ENCODE data around the gene SLC40A1. TPM values are rescaled to one million over a fixed set of nuclear protein-coding genes. Genes with fewer than 3 reads are reported as not detected.

Gene SLC40A1
- total RNA-seq, 1 experiment from 2014 or later: 0.87 TPM

DNA sequence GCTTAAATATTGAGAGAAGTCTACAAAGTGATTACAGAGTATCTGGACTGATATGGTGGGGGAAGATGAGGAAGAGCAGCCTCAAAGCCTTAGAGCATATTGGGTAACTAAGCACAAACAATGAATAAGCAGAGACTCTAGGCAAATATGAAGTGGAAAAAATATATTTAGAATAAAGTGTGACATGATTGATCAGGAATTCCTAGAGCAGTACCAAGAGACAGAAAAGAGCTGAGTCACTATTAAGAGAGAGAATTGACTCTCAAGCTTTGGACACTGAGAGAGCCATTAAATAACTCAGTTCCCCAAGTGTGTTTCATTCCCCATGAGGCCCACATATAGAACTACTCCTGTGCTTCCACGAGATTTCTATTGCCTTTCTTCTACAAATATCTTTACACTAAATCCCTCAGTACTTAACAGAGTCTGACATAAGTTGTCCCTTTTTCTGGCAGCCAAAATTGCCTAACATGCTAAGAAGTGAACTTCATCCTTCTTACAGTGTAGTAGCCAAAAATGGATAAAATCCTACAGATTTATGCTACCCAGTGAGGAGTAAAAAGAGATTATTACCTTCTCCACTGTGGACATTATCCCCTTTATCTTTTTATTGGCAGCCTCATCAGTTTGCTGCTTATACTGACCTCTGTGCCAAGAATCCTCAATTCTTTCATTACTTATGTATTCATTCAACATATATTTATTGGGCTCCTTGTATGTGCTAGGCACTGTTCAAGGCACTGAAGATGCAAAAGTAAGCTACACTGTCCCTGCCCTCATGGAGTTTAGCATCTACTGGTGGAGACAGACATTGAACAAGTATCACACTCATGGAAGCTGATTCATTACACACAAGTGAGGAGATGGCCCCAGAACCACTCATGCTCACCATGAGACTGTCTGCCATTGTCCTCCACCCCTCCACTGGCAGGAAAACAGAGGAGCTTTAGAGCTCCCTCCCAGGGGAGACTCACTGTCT lies 45.4 kb downstream of the SLC40A1 start:
- Histone ChIP-seq H3K4me1 (replicated peaks) (no peaks in the 10 kb centered on the region), H3K27ac (no peak overlapping the region), H3K36me3 (no peaks in the 10 kb centered on the region), H3K9me3 (replicated peaks) (no peaks in the 10 kb centered on the region), H3K4me3 (no peak overlapping the region), H3K27me3 (replicated peaks) (0 out of 2 replicates have a peak, but pooled peaks cover 2% of the 10 kb centered on the region)
- DNase-seq (ENCODE audit: low read depth in 1 of 2, low spot score in 2 of 2): no peak

DNA sequence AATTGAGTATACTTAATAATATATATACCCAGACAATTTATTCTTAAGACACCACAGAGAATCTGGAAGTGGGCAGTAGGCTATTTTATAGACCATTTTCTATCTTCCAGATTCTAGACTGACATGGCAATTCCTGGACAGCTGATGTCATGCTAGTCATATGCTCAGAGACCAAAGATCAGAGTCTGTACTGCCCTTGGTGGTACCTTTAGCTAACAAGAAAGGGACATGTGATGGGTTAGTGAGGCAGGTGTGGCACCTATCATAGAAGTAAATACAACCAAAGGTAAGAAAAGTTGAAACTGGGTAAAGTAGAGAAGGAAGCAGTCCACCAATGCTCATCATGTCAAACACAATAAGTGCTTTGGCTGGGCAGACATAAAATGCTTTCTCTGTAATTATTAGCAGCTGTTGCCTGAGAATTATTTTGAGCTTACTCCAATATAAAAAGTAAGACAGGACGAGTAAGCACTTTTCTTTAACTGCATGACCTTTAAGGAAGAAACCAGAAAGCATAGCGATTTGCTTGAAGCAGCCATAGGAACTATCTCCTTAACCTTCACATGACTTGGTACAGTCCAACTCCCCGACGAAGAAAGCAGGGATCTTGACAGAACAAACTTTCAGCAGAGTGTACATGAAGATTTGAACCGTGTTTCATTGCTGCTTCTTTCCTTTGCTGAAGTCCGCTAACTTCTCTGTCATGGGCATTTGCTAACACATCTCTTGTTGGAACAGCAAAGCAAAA lies 47.1 kb downstream of the SLC40A1 start:
- H3K4me3 ChIP-seq: no peak overlapping the region
- DNase-seq (ENCODE audit: low read depth in 1 of 2, low spot score in 2 of 2): no peak

DNA sequence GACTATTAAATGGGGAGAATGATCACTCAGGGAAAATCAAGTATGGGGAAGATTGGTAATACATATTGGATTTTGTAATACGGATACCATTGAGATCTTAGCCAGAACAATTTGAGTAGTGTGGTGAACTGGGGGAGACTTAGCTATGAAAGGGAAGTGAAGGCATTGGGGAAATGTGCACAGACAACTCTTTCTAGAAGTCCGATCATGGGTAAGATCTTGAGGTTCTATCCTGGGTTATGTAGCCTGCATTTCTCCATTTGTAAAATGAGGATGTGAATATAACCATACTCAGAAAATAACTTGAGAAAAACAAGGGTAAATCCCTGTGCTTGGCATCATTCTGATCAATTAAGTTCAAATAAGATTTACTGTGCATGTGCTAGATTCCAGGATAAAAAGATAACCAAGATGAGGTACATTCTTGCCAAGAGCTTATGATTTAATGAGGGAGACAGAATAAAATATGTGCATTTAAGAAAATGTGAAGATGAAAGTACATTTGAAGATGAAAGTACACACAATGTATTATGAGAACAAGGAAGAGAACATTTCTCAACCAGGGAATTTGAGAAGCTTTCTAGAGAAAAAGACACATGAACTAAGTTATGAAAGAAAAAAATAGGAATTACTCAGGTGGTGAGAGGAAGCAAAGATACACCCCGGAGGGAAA lies 49.5 kb downstream of the SLC40A1 start:
- DNase-seq (ENCODE audit: low read depth in 1 of 2, low spot score in 2 of 2): no peak
- 0 out of 2 replicates have a peak, but pooled peaks cover 7% of the 10 kb centered on the region for H3K27me3 ChIP-seq (replicated peaks)
- no peak overlapping the region for H3K4me3 ChIP-seq
- no peaks in the 10 kb centered on the region for H3K9me3 ChIP-seq (replicated peaks)
- no peaks in the 10 kb centered on the region for H3K36me3 ChIP-seq
- no peaks in the 10 kb centered on the region for H3K4me1 ChIP-seq (replicated peaks)
- no peak overlapping the region for H3K27ac ChIP-seq

More for the DNA sequence above, 47.1 kb downstream of the SLC40A1 start:
- H3K4me1 ChIP-seq (replicated peaks): no peaks in the 10 kb centered on the region
- H3K36me3 ChIP-seq: no peaks in the 10 kb centered on the region
- no peaks in the 10 kb centered on the region for H3K9me3 ChIP-seq (replicated peaks)
- H3K27me3 ChIP-seq (replicated peaks): 0 out of 2 replicates have a peak, but pooled peaks cover 7% of the 10 kb centered on the region
- H3K27ac ChIP-seq: no peak overlapping the region

DNA sequence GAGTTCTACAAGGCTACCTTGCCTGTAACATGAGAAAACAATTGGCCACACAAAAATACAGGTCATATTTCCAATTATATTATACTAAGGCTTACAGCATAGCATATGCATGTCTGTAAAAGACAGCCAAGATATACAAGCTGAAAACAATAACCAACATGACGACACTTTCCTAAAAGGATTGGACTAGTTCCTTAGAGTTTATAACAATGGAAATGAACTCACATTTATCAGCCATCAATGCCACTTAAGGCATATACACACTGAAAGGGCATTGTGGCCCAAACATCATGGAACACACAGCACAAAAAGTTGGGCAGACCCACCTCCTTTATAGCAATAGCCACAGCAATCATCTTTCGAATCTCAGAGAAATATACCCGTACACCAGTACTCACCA lies 52.0 kb downstream of the SLC40A1 start:
- H3K27me3 ChIP-seq (replicated peaks): 0 out of 2 replicates have a peak, but pooled peaks cover 7% of the 10 kb centered on the region
- H3K4me1 ChIP-seq (replicated peaks): no peaks in the 10 kb centered on the region
- no peaks in the 10 kb centered on the region for H3K9me3 ChIP-seq (replicated peaks)
- H3K36me3 ChIP-seq: no peaks in the 10 kb centered on the region
- H3K27ac ChIP-seq: no peak overlapping the region
- H3K4me3 ChIP-seq: no peak overlapping the region
- DNase-seq (ENCODE audit: low read depth in 1 of 2, low spot score in 2 of 2): no peak

DNA sequence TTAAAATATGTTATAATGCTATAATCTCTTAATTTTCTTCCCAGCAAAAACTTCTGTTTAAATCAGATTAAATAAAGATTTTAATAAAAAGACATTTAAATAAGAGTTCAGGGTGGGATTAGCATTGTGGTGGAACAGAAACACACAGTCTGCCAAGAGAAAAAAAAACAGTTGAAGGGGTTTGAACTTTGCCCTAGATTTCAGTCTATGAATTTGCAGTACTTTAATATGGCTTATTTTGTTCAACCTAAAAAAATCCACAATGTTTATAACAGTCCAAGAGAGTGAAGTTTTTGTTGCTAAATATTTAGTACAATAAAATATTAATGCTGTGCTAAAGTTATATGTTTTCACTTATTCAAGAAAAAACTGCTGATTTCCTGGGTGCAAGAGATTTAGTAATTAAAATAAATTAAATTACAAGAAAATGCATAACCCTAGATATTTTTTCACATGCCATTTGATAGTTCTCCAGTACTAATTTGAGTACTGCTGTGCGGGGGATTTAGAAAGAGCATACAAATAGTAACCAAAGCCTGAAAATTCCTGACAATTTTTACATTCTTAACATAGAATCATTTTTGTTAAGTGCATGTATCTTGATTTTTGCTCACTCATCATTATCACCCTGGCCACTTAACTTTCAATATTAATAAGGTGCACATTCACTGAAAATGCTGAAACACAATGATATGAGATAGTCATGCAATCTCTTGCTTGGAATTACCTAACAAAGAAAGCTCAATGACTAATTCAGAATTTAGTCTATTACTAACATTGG lies 52.6 kb downstream of the SLC40A1 start:
- Histone ChIP-seq H3K36me3 (no peaks in the 10 kb centered on the region), H3K4me3 (no peak overlapping the region), H3K27ac (no peak overlapping the region), H3K4me1 (replicated peaks) (no peaks in the 10 kb centered on the region), H3K27me3 (replicated peaks) (0 out of 2 replicates have a peak, but pooled peaks cover 7% of the 10 kb centered on the region), H3K9me3 (replicated peaks) (no peaks in the 10 kb centered on the region)
- DNase-seq (ENCODE audit: low read depth in 1 of 2, low spot score in 2 of 2): no peak

DNA sequence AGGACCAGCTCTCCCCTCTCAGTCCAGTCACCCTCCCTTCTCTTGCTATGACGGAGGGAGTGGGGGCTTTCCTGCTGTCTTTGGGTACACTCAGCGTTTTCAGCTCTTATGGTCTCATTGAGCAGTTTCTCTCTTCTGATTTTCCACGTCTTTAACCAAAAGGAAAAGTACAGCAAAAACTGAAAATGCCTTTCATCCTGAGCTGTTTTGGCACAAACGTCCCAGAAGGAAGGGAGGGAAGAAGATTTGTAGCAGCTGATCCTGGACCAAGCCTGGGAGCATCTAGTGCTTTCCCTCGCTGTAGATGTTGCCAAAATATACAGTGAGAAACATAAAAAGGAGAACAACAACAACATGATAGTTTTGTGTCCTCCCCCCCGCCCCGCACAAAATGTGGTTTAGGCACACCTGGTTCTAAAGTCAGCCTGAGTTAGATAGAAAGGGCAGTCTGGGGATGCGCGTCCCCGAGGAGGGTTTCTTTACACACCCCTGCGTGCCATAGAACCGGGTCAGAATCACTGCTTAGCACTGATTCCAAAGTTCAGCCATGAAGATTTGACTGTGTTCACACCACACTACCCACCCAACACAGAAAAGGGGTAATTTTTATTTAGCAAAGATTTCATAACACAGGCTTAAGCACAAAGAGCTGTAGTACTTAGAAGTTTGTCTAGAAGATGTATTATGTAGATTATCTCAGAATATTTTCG lies 53.4 kb downstream of the SLC40A1 start:
- no peak overlapping the region for H3K4me3 ChIP-seq
- H3K27ac ChIP-seq: no peak overlapping the region
- no peak for DNase-seq (ENCODE audit: low read depth in 1 of 2, low spot score in 2 of 2)
- H3K27me3 ChIP-seq (replicated peaks): 0 out of 2 replicates have a peak, but pooled peaks cover 7% of the 10 kb centered on the region
- H3K36me3 ChIP-seq: no peaks in the 10 kb centered on the region
- no peaks in the 10 kb centered on the region for H3K4me1 ChIP-seq (replicated peaks)
- no peaks in the 10 kb centered on the region for H3K9me3 ChIP-seq (replicated peaks)

DNA sequence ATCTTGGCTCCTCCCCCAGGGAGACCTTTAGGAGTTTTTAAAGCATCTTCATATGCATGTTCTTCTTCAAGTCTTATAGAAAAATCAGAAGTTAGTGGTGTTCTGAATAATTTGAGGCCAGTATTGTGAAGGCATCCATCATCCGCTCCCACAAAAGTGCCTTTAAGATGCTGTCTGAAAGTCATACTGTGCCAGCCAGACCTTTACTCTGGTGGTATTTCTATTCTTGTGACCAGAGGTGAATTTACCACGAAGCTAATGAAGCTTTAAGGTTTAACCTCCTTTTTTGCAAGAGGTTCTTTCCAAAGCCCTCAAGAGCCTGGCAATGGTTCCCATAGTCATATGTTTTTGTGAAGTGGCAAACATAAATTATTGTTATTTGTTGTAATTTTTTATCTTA lies 54.3 kb downstream of the SLC40A1 start:
- Histone ChIP-seq H3K4me1 (replicated peaks) (no peaks in the 10 kb centered on the region), H3K27me3 (replicated peaks) (0 out of 2 replicates have a peak, but pooled peaks cover 7% of the 10 kb centered on the region), H3K9me3 (replicated peaks) (no peaks in the 10 kb centered on the region), H3K27ac (no peak overlapping the region), H3K36me3 (no peaks in the 10 kb centered on the region), H3K4me3 (no peak overlapping the region)
- DNase-seq (ENCODE audit: low read depth in 1 of 2, low spot score in 2 of 2): no peak

DNA sequence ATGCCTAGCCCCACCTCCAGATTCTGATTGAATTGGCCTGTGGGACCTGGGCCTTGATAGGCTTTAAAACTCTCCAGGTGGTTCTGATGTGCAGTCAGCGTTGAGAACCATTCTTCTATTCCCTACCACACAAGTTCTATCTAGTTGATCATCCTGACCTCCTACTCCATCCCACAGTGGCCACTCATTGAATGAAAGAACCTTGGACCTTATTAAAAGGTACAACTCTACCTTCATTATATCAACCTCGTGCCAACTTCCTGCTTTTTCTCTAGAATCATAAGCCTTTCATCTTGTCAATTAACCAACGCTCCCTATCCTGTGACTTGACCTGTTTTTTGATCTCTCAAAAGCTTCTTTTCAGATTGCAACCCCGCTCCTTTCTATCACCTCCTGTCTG lies 55.8 kb downstream of the SLC40A1 start:
- H3K9me3 ChIP-seq (replicated peaks): no peaks in the 10 kb centered on the region
- no peaks in the 10 kb centered on the region for H3K36me3 ChIP-seq
- H3K27ac ChIP-seq: no peak overlapping the region

DNA sequence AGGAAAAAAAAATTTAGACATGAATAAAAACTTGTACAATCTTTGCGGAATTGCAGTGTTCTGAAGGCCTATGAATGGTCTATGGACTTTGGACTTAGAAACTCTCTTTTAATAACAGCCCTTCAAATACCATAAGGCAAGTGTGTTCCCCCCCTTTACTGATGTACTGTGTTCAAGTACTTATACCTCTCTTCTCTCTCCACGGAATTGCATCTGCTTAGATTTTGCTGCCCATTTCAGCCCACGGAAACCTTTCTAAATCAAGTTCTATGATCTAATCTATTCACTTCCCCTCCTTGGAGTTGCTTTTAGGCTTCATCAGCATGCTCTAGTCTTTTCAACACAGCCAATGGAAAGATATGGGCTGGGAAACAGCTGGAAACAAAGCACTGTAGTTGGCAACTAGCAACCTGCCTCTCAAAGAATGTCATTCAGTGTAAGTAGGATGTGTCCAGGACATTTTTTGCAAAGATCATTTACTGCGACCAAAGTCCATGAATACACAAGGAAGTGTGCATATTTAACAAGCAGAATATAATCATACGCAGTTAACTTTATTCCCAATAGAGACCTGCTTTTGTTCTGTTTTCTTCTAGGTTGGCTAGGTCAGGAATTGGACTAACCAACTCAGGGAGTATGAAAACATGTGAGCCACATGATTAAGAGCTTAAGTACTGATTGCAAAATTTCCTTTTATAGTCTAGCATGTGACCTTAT lies 58.0 kb downstream of the SLC40A1 start:
- no peaks in the 10 kb centered on the region for H3K27me3 ChIP-seq (replicated peaks)
- H3K27ac ChIP-seq: no peak overlapping the region
- DNase-seq (ENCODE audit: low read depth in 1 of 2, low spot score in 2 of 2): no peak
- no peaks in the 10 kb centered on the region for H3K9me3 ChIP-seq (replicated peaks)
- H3K4me1 ChIP-seq (replicated peaks): no peaks in the 10 kb centered on the region
- H3K4me3 ChIP-seq: no peak overlapping the region
- no peaks in the 10 kb centered on the region for H3K36me3 ChIP-seq

More for the DNA sequence above, 55.8 kb downstream of the SLC40A1 start:
- Histone ChIP-seq H3K4me1 (replicated peaks) (no peaks in the 10 kb centered on the region), H3K27me3 (replicated peaks) (0 out of 2 replicates have a peak, but pooled peaks cover 4% of the 10 kb centered on the region), H3K4me3 (no peak overlapping the region)
- DNase-seq (ENCODE audit: low read depth in 1 of 2, low spot score in 2 of 2): no peak

DNA sequence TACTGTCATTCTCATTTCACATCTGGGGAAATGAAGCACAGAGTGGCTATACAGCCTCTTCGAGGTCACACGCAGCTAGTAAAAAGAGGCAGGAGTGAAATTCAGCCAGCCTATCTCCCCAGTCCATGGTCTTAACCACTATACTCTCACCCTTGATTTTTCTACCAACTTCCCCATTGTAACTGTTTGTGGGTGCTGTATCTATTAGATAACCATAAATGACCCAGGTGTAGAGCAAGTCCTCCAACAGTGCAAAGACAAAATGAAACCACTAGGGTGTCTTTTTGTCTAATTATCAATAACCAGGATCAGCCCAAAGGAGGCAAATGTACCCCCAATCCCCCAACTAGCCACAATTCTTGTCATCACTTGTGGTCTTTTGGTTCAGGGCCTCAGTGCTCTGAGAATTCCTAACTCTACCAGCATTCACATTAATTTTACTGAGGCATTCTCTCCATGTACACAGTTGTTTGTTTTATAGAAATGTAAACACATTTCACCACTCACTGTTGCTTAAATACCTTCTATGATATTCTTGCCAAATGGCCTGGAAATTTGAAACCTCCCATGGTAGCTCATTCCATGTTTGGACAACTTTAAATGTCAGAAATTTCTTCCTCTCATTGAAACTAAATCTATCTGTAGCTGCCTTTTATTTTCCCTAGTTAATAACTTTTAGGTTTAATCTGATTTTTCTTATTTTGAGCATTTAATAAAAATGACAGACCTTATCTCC lies 58.7 kb downstream of the SLC40A1 start:
- H3K36me3 ChIP-seq: no peaks in the 10 kb centered on the region
- no peak overlapping the region for H3K4me3 ChIP-seq
- no peaks in the 10 kb centered on the region for H3K27me3 ChIP-seq (replicated peaks)
- DNase-seq (ENCODE audit: low read depth in 1 of 2, low spot score in 2 of 2): no peak
- no peak overlapping the region for H3K27ac ChIP-seq
- H3K4me1 ChIP-seq (replicated peaks): no peaks in the 10 kb centered on the region
- no peaks in the 10 kb centered on the region for H3K9me3 ChIP-seq (replicated peaks)

DNA sequence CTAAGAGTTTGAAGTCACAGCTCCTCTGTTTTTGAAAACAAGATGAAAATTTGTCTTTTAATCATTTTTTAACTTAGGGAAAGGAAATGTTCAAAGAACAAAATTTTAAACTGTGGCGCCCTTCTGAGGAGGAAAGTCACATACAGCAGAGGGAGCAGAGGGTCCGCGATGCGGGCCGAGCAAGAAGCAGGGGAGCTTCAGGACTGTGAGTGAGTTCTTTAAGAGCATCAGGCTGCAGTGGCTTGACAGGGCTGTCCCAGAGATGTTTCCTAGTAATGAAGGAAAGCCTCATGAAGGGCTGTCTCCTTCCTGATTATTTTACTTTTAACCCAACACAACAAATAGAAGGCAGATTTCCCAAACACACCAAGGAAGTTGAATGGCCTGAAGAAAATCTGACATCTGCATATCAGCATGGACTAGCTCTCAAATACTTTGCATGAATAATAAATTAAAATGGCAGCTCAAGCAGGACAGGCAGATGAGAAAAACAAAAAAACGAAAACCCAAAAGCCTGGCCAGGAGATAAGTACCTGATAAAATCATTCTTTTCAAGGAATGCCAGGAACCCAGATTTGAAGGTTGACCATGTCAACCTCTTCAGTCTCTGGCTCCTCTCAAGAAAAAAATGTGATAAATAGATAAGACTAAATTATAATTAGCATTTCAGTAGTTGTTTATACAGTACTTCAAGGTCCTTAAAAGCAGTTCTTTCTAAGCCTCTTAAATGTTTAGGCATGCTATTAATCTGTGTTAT lies 60.8 kb downstream of the SLC40A1 start:
- DNase-seq (ENCODE audit: low read depth in 1 of 2, low spot score in 2 of 2): no peak
- Histone ChIP-seq H3K36me3 (no peaks in the 10 kb centered on the region), H3K27me3 (replicated peaks) (peaks cover 9% of the 10 kb centered on the region; the same call in 1 of the 2 replicates), H3K27ac (no peak overlapping the region), H3K4me3 (no peak overlapping the region), H3K9me3 (replicated peaks) (no peaks in the 10 kb centered on the region), H3K4me1 (replicated peaks) (no peaks in the 10 kb centered on the region)
